Measurements from ENCODE around the gene AFF3. TPM values are rescaled to one million over a fixed set of nuclear protein-coding genes. Genes with fewer than 3 reads are reported as not detected.

Gene AFF3
- total and polyA plus RNA-seq, 2 of the 8 experiments (the other 6 are each of a cell fraction or from before 2014, with no cell fraction given) = 0.27 to 3.0 TPM

GRCh38 chr2:99734236-99734635 lies 408.2 kb downstream of the AFF3 start:
- no peak overlapping the region for H2BK12ac ChIP-seq (ENCODE audit: low read depth, low read length)
- no peak overlapping the region for H3K4me2 ChIP-seq (ENCODE audit: insufficient read depth in 1 of 2, low read depth in 2 of 2, low read length in 2 of 2)
- H3K27ac ChIP-seq (ENCODE audit: low read depth, low read length) = no peak overlapping the region
- no peaks in the 10 kb centered on the region for H3K4me1 ChIP-seq (replicated peaks in 1 of 4; ENCODE audit: control insufficient read depth in 3 of 4, insufficient read depth in 4 of 4, low read length in 3 of 4)
- no peaks in the 10 kb centered on the region for H3K36me3 ChIP-seq (ENCODE audit: control insufficient read depth in 2 of 4, insufficient read depth in 4 of 4, low read length in 3 of 4)
- H3K23ac ChIP-seq (ENCODE audit: insufficient read length) = no peak overlapping the region
- no peak overlapping the region for H3K14ac ChIP-seq (ENCODE audit: insufficient read length)
- no peak overlapping the region for H2AK5ac ChIP-seq (ENCODE audit: low read depth, low read length)
- no peaks in the 10 kb centered on the region for H4K20me1 ChIP-seq (replicated peaks in 1 of 2; ENCODE audit: control insufficient read depth in 1 of 2, insufficient read depth in 2 of 2, low read length in 2 of 2)
- no peak overlapping the region for H2BK120ac ChIP-seq (replicated peaks; ENCODE audit: low read depth, low read length)
- H2BK5ac ChIP-seq (ENCODE audit: low read depth, low read length) = no peak overlapping the region
- no peak overlapping the region for H2AFZ ChIP-seq (ENCODE audit: low read length)
- H3K4ac ChIP-seq (replicated peaks; ENCODE audit: insufficient read length, low read depth, low read length) = no peak overlapping the region
- H4K5ac ChIP-seq (ENCODE audit: insufficient read length, low read depth, low read length) = no peak overlapping the region
- H3K4me3 ChIP-seq (ENCODE audit: extremely low read depth in 1 of 4, insufficient read depth in 2 of 4, low read depth in 3 of 4, low read length in 4 of 4) = no peak overlapping the region
- H4K91ac ChIP-seq (replicated peaks; ENCODE audit: insufficient read length, low read length) = no peak overlapping the region
- no peaks in the 10 kb centered on the region for H3K9me3 ChIP-seq (ENCODE audit: insufficient read depth in 2 of 2, low read depth in 1 of 2, low read length in 1 of 2)
- H3K79me1 ChIP-seq (ENCODE audit: low read depth, low read length) = no peaks in the 10 kb centered on the region
- no peak for TF ChIP-seq SIN3A (conservative IDR thresholded peaks at IDR 0.05 in 1 of 2, IDR thresholded peaks at IDR 0.05 in 1 of 2; ENCODE audit: low read depth in 1 of 2, low read length in 2 of 2)
- 88% methylated on average over 2 of the region's 2 CpGs; no CpG with 5 or more reads in 1 of the 2 experiments for WGBS, 2 experiments (ENCODE audit: extremely low coverage in 1 of 2, insufficient coverage in 1 of 2, insufficient read length in 1 of 2, insufficient replicate concordance in 2 of 2, low coverage in 1 of 2, low lambda C conversion rate in 2 of 2, missing lambda C conversion rate in 1 of 2)
- no peak overlapping the region for H3K9ac ChIP-seq (replicated peaks in 1 of 4; ENCODE audit: extremely low read depth in 1 of 4, low read depth in 3 of 4, low read length in 3 of 4)
- ChIA-PET CTCF (ENCODE audit: partially characterized antibody) (no interaction called here), POLR2A (ENCODE audit: partially characterized antibody) (no interaction called here)
- H2BK15ac ChIP-seq (ENCODE audit: low read length) = no peak overlapping the region
- H3K56ac ChIP-seq (replicated peaks; ENCODE audit: insufficient read length, low read depth, low read length) = no peak overlapping the region
- H4K8ac ChIP-seq (ENCODE audit: extremely low read depth, insufficient read depth, low read length) = no peak overlapping the region
- H3K79me2 ChIP-seq (ENCODE audit: control insufficient read depth in 1 of 2, insufficient read depth in 2 of 2, low read length in 2 of 2) = no peaks in the 10 kb centered on the region
- FAIRE-seq = no peak
- no peak for DNase-seq (ENCODE audit: low read depth in 1 of 2, low spot score in 2 of 2)
- no peak overlapping the region for H3K18ac ChIP-seq (ENCODE audit: extremely low read depth, low read length)
- H2BK20ac ChIP-seq (ENCODE audit: low read length) = no peak overlapping the region
- no peaks in the 10 kb centered on the region for H3K23me2 ChIP-seq (ENCODE audit: low read depth, low read length)
- no peaks in the 10 kb centered on the region for H3K27me3 ChIP-seq (replicated peaks in 1 of 4; ENCODE audit: control insufficient read depth in 3 of 4, extremely low read depth in 1 of 4, insufficient read depth in 3 of 4, low read length in 3 of 4)
